Middle frontal gyrus (tissue), 1 donor: Measurements from ENCODE around the gene TMEM14B.
"Not testable (repeated sequence)": the region's sequence is repeated elsewhere in the genome, so short reads cannot be mapped to it uniquely, and the experiment has no call there.

Source experiments
- DNase-seq: peaks from one replicate; pipeline ENCODE4 v3.0.0-alpha.2; 2015; ENCODE audit warnings: low spot score; ENCODE audit errors: extremely low spot score

Gene TMEM14B

DNA sequence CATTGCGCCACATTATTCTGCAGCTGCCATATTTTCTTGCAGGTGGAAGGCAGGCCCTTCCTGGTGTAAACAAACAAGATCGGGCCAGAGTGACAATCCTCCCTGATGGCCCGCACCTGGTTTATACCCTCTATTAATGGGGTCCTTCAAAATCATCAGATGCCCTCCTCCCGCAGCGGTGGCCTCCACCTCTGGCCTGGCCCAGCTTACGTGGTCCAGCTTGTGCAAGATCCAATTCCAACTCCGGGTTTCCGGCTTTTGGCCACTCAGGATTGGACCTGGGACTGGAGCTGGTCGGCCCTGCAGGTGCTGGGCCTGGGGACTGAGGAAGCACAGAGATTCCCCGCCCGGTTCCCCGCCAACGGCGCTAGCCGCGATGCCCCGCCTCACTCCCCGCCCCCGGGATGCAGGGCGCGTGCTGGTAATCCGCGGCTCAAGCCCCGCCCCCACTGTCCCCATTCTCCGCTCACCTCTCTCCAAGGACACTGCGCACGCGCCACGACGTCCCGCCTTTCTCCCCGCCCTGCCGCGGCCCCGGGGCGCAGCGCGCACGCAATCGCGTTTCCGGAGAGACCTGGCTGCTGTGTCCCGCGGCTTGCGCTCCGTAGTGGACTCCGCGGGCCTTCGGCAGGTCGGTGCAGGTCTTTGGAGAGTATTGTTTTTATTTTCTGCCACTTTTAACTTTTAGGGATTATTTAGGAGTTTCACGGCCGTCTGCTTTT lies at the start of gene TMEM14B:
Gene TMEM14B (plus strand): TSS at position 555 of the 722 bp plus-strand sequence. CDS start 1,441 bp downstream, outside the sequence.
- peak; percentile 94 for DNase-seq

DNA sequence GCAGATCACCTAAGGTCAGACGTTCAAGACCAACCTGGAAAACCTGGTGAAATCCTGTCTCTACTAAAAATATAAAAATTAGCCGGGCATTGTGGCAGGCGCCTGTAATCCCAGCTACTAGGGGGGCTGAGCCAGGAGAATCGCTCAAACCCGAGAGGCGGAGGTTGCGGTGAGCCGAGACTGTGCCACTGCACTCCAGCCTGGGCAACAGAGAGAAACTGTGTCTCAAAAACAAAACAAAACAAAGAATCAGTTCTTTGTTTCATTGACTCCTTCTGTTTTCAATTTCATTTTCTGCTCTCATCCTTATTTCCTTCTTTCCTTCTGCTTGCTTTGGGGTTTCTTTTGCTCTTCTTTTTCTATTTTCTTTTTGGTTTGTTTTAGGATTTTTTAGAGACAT lies 33.6 kb upstream of the TMEM14B start:
- DNase-seq = no peak

GRCh38 chr6:10719296-10719963 lies 28.2 kb upstream of the TMEM14B start:
- DNase-seq = no peak

DNA sequence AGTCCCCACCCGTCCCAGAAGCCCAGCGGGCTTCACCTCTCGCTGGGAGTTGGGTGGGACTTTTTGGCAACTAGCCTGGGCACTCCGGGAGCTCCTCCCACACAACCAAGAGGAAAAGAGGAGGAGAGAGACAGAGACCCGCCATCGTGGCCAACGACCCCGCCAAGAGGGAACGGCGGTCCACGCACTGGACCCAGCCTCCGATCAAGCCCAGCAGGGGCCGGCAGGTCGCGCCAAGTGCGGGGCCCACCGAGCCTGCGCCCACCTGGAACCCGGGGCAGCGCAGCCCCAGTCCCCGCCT lies 27.7 kb upstream of the TMEM14B start:
- no peak for DNase-seq

DNA sequence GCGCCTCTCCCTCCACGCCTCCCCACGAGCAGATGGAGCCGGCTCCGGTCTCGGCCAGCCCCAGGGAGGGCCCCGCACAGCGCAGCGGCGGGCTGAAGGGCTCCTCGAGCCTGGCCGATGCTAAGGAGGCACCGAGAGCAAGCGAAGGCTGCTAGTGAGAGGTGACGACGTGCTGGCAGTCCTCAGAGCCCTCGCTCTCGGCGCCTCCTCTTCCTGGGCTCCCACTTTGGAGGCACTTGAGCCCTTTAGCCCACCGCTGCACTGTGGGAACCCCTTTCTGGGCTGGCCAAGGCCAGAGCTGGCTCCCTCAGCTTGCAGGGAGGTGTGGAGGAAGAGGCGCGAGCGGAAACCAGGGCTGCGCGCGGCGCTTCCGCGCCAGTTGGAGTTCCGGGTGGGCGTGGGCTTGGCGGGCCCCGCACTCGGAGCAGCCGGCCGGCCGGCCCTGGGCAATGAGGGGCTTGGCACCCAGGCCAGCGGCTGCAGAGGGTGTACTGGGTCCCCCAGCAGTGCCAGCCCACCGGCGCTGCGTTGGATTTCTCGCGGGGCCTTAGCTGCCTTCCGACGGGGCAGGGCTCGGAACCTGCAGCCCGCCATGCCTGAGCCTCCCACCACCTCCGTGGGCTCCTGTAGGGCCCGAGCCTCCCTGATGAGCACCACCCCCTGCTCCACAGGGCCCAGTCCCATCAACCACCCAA lies 27.2 kb upstream of the TMEM14B start:
- no peak for DNase-seq

DNA sequence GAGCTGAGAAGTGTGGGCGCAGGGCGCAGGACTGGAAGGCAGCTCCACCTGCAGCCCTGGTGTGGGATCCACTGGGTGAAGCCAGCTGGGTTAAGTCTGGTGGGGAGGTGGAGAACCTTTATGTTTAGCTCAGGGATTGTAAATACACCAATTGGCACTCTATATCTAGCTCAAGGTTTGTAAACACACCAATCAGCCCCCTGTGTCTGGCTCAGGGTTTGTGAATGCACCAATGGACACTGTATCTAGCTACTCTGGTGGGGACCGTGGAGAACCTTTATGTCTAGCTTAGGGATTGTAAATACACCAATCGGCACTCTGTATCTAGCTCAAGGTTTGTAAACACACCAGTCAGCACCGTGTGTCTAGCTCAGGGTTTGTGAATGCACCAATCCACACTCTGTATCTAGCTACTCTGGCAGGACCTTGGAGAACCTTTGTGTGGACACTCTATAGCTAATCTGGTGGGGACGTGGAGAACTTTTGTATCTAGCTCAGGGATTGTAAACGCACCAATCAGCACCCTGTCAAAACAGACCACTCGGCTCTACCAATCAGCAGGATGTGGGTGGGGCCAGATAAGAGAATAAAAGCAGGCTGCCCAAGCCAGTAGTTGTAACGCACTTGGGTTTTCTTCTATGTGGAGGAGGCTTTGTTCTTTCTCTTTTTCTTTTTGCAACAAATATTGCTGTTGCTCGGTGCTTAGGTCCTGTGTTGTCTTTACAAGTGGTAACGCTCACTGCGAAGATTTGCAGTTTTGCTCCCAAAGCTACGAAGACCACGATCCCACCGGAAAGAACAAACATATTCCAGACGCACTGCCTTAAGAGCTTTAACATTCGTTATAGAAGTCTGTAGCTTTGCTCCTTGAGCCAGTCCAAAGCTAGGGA lies 26.4 kb upstream of the TMEM14B start:
- not testable (repeated sequence) for DNase-seq

GRCh38 chr6:10721850-10722569 lies 25.6 kb upstream of the TMEM14B start:
- no peak for DNase-seq

- no peak for DNase-seq
Observed at GRCh38 chr6:10722570-10722819, 25.1 kb upstream of the TMEM14B start.

- peak; percentile 94 for DNase-seq
Observed at GRCh38 chr6:10722820-10723566, 24.6 kb upstream of the TMEM14B start, which contains the start of gene TMEM14C. TMEM14C (plus strand) TSS chr6:10723070; CDS start chr6:10724614, 1,544 bp downstream.

GRCh38 chr6:10723567-10723881 lies 24.1 kb upstream of the TMEM14B start:
- DNase-seq = no peak

- DNase-seq = no peak
Observed at GRCh38 chr6:10725044-10725443, 22.6 kb upstream of the TMEM14B start.

DNA sequence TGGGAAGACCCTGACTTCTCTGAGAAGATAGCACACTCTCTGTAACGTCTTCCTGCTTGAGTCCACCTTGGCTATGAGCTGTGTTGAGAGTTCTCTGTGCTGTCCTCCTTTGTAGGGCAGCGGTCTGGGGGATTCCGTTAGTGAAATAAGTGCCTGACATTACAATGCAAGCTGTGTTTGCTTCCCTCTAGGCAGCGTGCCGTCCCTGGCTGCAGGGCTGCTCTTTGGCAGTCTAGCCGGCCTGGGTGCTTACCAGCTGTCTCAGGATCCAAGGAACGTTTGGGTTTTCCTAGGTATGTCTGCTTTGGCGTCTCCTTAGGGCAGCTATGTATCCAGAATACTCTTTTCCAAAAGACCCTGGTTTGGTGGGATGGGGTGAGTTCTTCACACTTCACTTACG lies 21.9 kb upstream of the TMEM14B start:
- no peak for DNase-seq

GRCh38 chr6:10730254-10730653 lies 17.4 kb upstream of the TMEM14B start:
- DNase-seq = no peak

GRCh38 chr6:10733151-10733715 lies 14.4 kb upstream of the TMEM14B start:
- no peak for DNase-seq

DNA sequence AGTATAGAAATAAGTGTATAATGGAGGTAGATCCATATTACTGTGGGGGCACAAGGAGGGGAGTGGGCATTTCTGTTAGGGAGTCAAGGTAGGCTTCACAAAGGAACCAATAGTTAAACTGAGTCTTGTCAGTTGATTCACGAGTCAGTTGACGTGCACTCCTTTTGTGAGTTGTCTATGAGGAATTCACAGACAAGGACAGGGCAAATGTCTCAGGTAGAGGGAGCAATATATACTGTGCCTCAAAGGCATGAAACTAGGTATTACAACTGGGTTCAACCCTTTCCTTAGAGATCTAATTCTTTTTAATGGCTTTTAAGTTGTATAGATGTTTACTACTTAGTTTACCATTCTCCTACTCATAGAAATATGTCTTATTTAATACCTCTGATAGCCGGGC lies 13.7 kb upstream of the TMEM14B start:
- DNase-seq = no peak

- no peak for DNase-seq
Observed at GRCh38 chr6:10736731-10737130, 10.9 kb upstream of the TMEM14B start.

DNA sequence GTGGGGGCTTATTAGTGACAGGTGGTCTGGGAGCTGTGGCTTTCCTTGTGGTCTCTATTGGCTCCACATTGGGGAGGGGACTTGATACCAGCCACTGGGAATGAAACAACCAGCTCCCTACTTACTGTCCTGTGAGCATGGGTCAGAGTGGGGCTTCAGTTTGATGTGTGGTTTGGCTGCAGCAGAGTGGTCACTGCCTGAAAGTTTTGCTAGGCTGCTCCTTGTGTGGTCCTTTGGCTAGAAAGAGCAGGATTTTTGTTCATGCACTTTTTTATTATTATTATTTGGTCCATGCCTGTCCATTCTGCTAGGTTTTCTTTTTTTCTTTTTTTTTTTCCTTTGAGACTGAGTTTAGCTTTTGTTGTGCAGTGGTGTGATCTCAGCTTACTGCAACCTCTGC lies 7.5 kb upstream of the TMEM14B start:
- no peak for DNase-seq

DNA sequence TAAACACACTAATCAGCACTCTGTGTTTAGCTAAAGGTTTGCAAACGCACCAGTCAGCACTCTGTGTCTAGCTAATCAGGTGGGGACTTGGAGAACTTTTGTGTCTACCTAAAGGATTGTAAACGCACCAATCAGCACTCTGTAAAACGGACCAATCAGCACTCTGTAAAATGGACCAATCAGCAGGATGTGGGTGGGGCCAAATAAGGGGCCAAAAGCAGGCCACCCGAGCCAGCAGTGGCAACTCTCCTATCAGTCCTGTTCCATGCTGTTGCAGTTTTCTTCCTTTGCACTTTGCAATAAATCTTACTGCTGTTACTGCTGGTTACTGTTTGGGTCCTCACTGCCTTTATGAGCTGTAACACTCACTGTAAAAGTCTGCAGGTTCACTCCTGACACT lies 6.0 kb upstream of the TMEM14B start:
- DNase-seq = not testable (repeated sequence)

DNA sequence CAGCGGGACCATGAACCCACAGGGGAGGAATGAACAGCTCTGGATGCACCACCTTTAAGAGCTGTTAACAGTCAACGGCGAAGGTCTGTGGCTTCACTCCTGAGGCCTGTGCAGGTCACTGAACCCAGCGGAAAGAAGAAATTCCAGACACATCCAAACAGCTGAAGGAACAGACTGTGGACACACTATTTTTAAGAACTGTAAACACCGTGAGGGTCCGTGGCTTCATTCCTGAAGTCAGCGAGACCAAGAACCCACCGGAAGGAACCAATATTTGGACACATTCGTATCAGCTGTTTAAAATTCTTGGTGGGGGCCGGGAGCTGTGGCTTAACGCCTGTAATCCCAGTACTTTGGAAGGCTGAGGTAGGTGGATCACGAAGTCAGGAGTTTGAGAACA lies 5.4 kb upstream of the TMEM14B start:
- no peak for DNase-seq

- no peak for DNase-seq
Observed at GRCh38 chr6:10743515-10743914, 4.1 kb upstream of the TMEM14B start.
